ENCODE data around the gene CHST2.

The CHST2 gene

GRCh38 chr3:143132246-143132980 lies 12.8 kb downstream of the CHST2 start:
- DNase-seq (ENCODE audit: low read depth): no peak

- no peak for DNase-seq (ENCODE audit: low read depth)
These were observed 14.9 kb downstream of the CHST2 start for GRCh38 chr3:143134471-143134870.

- peak; percentile 95 for DNase-seq (ENCODE audit: low read depth)
These were observed 15.6 kb downstream of the CHST2 start for GRCh38 chr3:143135150-143135549.

- DNase-seq (ENCODE audit: low read depth): no peak
These were observed 18.0 kb downstream of the CHST2 start for GRCh38 chr3:143137435-143138036.

- DNase-seq (ENCODE audit: low read depth): no peak
These were observed 19.4 kb downstream of the CHST2 start for GRCh38 chr3:143138953-143139352.

- no peak for DNase-seq (ENCODE audit: low read depth)
These were observed 20.2 kb downstream of the CHST2 start for GRCh38 chr3:143139762-143140161.

GRCh38 chr3:143140550-143140949 lies 21.0 kb downstream of the CHST2 start:
- no peak for DNase-seq (ENCODE audit: low read depth)

GRCh38 chr3:143142354-143142753 lies 22.8 kb downstream of the CHST2 start:
- DNase-seq (ENCODE audit: low read depth): no peak

GRCh38 chr3:143145906-143146305 lies 26.3 kb downstream of the CHST2 start:
- no peak for DNase-seq (ENCODE audit: low read depth)

- no peak for DNase-seq (ENCODE audit: low read depth)
These were observed 27.1 kb downstream of the CHST2 start for GRCh38 chr3:143146486-143147274.

GRCh38 chr3:143147707-143148106 lies 28.1 kb downstream of the CHST2 start:
- DNase-seq (ENCODE audit: low read depth): no peak

GRCh38 chr3:143150071-143150470 lies 30.5 kb downstream of the CHST2 start:
- no peak for DNase-seq (ENCODE audit: low read depth)

- DNase-seq (ENCODE audit: low read depth): no peak
These were observed 31.6 kb downstream of the CHST2 start for GRCh38 chr3:143151004-143151731.

- no peak for DNase-seq (ENCODE audit: low read depth)
These were observed 32.5 kb downstream of the CHST2 start for GRCh38 chr3:143152043-143152442.

- no peak for DNase-seq (ENCODE audit: low read depth)
These were observed 36.2 kb downstream of the CHST2 start for GRCh38 chr3:143155756-143156155.

GRCh38 chr3:143158014-143158988 lies 38.7 kb downstream of the CHST2 start:
- no peak for DNase-seq (ENCODE audit: low read depth)

- DNase-seq (ENCODE audit: low read depth): no peak
These were observed 40.9 kb downstream of the CHST2 start for GRCh38 chr3:143160437-143160836.

- no peak for DNase-seq (ENCODE audit: low read depth)
These were observed 44.1 kb downstream of the CHST2 start for GRCh38 chr3:143163562-143164100.

GRCh38 chr3:143165211-143165610 lies 45.6 kb downstream of the CHST2 start:
- no peak for DNase-seq (ENCODE audit: low read depth)

GRCh38 chr3:143165612-143166285 lies 46.2 kb downstream of the CHST2 start:
- DNase-seq (ENCODE audit: low read depth): peak; percentile 66

Measured in HS-5 (cell line).